ENCODE data around the gene IL32.

The IL32 gene

DNA sequence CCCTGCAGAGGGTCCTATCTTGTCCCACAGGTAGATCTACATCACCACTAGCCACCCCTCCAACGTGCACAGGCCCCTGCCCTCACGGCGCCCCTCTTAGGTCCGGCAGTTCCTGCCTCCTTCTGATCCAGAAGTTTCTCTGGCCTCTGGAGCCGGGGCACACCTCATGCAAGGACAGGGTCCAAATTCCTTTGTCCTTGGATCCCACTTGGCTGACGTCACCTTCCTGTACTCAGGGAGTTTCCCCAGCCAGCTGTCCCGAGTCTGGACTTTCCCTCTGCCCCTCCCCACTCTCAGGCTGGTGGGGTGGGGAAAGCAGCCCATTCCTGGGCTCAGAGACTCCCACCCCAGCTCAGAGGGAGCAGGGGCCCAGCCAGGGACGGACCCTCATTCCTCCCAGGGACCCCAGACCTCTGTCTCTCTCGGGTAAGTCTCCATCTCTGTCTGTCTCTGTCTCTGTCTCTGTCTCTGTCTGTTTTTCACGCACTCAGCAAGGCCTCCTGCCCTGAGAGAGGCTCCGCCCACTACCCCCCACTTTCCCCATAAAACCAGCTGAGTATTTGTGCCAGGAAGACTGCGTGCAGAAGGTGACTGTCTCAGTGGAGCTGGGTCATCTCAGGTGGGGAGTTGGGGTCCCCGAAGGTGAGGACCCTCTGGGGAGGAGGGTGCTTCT is at the start of gene IL32:
Gene IL32 (plus strand): TSS at position 572 of the 673 bp plus-strand sequence. CDS start 172 bp downstream, outside the sequence.
- peak; percentile 88 for DNase-seq

DNA sequence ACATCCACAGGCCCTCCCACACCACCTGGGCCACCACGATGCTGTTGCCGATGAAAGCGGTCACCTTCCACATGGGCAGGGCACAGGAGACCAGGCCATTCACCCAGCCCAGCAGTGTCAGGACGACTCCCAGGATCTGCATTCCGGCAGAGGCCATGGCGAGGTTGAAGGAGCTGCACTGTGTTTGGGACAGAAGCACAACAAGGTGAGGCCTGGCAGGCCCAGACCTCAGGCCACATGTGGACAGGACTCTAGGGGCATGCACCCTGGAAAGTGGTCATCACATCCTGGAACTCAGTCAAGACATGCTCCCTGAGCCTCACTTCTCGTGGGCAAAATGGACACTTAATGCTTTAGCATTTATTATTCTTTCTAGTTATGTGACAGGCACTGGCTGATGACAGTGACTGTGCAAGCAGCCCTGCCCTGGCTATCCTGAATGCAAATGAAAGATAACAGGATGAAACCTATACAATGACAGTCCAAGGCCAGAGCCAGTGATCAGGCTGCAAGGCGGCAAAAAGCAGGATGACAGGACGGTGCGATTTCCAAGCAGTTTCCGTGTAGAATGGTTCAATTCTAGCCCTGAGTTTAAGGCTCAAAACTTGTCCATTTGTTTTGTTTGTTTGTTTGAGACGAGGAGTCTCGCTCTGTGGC is 49.4 kb upstream of the IL32 start:
- no peak for DNase-seq

DNA sequence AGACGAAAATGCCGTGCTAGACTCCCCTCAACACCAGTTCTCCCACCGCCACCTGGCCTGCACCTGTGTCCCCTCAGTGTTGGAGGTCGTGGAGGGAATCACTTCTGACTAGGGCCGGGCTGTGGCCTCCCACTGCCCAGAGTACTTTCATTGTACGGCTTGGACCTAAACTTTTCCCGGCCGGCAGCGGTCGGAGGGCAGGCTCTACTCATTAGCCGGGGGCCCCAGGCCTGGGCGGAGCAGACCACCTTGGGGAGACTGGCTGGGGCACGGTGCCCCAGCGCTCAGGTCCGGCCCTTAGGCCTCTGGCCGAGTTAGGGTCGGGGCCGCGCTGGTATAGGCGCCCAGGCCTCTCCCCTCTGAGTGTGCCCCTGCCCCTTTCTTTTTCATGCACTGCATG is 48.1 kb upstream of the IL32 start:
- no peak for DNase-seq

DNA sequence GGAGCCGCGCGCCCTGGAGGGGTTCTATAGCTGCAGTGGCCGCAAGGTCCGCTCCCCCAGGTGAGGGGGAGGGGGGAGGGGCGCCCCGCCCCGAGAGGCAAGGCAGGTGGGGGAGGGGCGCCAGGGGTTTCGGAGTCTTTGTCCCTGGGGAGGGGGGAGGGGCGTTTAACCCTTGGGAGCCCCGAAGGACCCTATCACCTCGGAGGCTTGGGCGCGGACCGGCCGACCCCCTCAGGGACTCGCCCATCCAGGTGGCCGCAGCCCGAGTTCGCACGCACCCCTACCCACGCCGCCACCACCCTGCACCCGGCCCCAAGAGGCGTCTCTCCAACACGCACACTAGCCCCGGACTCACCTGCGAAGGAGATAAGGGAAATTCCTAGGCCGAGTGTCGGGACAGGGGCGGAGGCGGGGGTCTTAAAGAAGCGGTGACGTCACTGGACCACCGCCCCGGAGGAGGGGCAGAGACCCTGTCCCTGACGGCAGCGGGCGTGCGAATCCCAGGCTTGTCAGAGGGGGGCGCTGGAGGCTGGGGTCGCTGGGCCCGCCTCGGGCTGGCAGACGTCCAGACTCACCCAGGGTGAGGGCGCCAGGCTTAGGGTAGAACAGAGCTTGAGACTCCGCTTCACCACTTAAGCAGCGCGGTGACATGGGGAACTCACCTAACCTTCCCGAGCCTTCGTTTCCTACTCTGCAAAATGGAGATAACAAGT is 47.5 kb upstream of the IL32 start, which contains the start of gene CLDN6:
Gene CLDN6 (minus strand): TSS at position 390 of the 713 bp plus-strand sequence. CDS start 2,162 bp downstream, outside the sequence.
- DNase-seq: no peak

GRCh38 chr16:3019594-3020246 is 45.7 kb upstream of the IL32 start:
- DNase-seq: no peak

DNA sequence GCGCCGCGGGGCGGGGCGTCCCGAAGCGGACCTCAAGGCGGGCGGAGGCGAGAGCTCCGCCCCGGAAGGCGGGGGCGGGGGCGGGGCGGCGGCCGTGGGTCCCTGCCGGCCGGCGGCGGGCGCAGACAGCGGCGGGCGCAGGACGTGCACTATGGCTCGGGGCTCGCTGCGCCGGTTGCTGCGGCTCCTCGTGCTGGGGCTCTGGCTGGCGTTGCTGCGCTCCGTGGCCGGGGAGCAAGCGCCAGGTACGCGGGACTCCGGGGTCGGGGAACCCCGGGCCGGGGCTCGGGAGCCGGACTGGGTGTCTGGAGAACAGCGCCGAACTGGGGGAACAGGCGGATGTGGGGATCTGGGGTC is 45.2 kb upstream of the IL32 start, which contains the start of gene TNFRSF12A:
Gene TNFRSF12A (plus strand): TSS at position 122 of the 357 bp plus-strand sequence. CDS start 30 bp downstream, at position 152.
- DNase-seq: peak; percentile 75

DNA sequence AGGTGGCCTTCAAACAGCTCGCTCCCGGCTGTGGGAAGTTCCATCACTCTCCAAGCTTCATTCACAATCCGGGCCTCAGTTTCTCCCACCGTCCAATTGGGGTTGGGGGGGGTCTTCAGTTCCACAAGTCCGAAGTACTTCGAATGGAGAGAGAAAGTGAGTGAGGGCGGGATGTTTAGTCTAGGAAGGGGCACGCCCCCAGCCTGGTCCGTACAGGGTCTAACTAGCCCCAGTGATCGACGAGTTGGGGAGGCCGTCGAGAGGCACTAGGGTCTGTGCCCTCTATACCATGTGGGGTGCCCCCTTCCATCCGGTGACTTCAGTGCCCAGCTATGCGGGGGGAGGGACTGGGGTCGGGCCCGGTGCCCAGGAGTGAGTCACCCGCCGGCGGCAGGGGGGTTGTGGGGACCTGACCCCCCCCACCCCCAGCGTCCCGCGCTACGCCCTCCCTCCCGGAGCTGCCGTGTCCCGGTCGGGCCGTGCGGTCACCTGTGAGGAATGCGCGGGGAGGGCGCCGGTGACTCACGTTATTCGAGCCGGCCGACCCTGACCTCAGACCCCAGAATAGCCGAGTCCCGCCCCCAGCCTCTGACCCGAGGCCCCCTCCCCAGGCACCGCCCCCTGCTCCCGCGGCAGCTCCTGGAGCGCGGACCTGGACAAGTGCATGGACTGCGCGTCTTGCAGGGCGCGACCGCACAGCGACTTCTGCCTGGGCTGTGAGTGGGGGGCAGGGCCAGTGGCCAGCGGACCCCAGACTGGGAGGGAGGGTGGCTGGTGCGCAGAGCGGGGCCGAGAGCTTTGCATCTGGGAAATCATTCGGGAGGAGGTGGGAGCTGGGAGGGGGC is 44.6 kb upstream of the IL32 start:
- peak; percentile 72 for DNase-seq

DNA sequence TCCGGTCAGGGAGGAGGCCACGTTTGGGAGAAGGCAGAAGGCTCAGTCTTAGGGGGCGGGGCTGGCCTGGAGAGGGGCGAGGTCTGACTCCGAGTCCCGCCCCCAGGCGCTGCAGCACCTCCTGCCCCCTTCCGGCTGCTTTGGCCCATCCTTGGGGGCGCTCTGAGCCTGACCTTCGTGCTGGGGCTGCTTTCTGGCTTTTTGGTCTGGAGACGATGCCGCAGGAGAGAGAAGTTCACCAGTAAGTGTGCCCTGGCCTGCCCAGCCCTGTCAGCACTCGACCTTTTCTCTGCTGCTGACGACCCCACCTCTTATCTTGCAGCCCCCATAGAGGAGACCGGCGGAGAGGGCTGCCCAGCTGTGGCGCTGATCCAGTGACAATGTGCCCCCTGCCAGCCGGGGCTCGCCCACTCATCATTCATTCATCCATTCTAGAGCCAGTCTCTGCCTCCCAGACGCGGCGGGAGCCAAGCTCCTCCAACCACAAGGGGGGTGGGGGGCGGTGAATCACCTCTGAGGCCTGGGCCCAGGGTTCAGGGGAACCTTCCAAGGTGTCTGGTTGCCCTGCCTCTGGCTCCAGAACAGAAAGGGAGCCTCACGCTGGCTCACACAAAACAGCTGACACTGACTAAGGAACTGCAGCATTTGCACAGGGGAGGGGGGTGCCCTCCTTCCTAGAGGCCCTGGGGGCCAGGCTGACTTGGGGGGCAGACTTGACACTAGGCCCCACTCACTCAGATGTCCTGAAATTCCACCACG is 43.8 kb upstream of the IL32 start:
- peak; percentile 68 for DNase-seq

- peak; percentile 67 for DNase-seq
Observed at GRCh38 chr16:3022208-3022683, 43.2 kb upstream of the IL32 start.

DNA sequence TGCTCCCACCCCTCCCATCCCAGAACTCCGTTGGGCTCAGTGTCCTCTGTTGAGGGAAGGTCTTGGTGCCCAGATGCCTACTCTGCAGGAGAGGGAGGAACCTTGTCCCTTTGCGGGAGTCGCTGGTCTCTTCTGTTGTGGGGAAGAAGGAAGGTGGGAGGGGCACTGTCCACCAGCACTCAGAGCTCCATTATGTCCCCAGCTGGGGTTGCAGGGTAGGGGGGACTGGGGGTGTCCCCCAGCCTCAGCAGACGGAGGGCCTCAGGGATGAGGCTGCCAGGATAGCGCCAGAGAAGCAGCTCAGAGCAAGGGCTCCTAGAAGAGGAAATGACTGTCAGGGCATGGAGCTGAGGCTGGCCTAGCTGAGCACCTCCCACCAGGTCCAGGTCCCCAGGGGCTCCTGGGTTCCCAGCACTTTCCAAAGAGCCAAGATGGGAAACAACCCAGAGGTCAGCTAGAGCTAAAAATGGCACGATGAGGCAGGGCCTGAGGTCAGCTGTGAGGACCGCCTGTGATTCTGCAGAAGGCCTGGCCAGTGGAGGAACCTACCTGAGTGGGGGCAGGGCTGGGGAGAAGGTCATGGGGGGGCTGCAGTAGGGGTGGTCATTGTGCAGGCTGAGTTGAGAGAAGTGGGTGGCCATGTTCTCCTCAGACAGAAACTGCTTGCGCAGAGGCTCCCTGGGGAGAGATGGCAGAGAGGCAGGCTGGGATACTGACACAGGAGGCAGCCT is 42.6 kb upstream of the IL32 start:
- DNase-seq: no peak

DNA sequence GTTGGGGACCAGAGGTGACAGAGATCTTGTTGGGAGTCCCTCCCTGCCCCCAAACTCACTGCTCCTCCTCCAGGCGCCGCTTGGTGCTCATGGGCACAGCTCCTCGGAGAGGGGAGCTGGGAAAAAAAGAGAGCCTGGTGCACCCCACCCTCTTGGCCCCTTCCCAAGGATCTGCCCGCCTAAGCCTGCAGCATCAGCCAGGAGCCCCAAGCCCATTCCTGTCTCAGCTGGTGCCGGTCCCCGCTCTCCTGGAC is 42.1 kb upstream of the IL32 start:
- no peak for DNase-seq

DNA sequence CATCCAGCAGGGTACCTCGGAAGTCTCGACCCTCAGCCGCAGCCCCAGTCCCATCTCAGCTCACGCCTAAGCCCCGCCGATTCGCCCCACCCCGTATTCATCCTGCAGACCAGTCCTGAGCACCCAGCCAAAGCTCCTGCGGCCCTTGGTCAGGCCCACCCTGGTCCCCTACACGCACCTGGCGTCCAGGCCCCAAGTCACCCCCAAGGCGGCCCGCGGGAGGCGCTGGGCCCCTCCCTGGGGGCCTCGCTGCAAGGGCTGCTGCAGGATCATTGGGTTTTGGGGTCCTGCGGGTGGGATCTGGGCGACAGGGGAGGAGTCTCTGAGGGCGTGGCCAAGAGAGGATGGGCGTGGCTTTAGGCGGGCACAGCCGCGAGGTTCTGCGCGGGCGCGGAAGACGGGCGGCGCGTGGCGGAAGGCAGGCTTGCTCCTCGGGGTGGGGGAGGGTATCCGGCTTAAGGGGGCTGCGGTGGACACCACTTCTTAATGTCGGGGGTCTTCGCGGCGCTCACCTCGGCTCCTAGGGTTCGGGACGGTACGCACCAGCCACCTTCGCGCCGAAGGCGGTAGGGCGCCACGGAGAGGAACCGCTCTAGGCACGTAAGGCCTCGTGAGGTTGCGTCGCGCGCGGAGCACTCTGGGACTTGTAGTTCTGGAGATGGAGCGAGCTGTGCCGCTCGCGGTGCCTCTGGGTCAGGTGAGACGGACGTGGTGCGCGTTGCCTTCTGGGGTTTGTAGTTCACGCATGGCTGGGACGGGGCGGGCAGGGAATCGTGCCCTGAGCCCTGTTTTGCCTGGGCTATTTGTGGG is 41.6 kb upstream of the IL32 start, which contains the start of the genes HCFC1R1 and THOC6:
Gene HCFC1R1 (minus strand): TSS at position 274 of the 810 bp plus-strand sequence. CDS start 1 bp downstream, at position 273.
Gene THOC6 (plus strand): TSS at position 367 of the 810 bp plus-strand sequence. CDS start 292 bp downstream, at position 659.
- peak; percentile 96 for DNase-seq

DNA sequence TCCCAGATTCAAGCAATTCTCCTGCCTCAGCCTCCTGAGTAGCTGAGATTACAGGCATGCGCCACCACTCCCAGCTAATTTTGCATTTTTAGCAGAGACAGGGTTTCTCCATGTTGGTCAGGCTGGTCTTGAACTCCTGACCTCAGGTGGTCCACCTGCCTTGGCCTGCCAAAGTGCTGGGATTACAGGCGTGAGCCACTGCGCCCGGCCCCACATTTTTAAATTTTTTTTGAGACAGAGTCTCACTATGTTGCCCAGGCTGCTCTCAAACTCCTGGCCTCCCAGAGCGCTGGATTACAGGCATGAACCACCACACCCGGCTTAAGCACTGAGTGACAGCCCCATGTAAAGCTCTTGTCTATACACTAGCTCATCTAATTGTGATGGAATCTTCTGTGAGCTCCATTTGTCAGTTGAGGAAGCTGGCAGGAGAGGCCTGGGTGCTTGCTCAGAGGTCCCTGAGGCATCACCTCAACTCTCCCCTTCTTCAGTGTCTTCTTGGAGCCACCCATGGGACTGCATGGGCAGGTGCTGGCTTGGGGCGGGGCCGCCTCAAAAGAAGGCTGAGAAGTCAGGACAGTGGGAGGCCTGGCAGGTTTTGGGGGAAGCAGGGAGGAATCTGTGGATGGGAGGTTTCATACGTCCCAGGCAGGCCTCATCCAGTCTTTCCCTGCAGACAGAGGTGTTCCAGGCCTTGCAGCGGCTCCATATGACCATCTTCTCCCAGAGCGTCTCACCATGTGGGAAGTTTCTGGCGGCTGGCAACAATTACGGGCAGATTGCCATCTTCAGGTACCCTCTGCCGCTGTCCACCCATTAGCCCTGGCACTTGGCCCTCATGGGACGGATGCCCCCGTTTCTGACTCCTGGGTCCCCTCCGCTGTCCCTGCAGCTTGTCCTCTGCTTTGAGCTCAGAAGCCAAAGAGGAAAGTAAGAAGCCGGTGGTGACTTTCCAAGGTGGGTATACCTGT is 40.1 kb upstream of the IL32 start:
- no peak for DNase-seq

DNA sequence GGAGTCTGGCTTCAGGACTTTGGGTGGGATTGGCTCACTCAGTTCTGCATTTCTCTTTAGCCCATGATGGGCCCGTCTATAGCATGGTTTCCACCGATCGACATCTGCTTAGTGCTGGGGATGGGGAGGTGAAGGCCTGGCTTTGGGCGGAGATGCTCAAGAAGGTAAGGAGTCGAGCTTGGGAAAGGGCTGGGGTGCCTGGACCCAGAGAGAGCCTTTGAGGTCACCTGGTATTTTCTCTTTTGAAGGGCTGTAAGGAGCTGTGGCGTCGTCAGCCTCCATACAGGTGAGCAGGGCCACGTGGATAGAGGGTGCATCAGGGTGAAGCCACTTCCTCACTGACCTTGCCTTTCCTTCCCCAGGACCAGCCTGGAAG is 39.4 kb upstream of the IL32 start:
- DNase-seq: no peak

DNA sequence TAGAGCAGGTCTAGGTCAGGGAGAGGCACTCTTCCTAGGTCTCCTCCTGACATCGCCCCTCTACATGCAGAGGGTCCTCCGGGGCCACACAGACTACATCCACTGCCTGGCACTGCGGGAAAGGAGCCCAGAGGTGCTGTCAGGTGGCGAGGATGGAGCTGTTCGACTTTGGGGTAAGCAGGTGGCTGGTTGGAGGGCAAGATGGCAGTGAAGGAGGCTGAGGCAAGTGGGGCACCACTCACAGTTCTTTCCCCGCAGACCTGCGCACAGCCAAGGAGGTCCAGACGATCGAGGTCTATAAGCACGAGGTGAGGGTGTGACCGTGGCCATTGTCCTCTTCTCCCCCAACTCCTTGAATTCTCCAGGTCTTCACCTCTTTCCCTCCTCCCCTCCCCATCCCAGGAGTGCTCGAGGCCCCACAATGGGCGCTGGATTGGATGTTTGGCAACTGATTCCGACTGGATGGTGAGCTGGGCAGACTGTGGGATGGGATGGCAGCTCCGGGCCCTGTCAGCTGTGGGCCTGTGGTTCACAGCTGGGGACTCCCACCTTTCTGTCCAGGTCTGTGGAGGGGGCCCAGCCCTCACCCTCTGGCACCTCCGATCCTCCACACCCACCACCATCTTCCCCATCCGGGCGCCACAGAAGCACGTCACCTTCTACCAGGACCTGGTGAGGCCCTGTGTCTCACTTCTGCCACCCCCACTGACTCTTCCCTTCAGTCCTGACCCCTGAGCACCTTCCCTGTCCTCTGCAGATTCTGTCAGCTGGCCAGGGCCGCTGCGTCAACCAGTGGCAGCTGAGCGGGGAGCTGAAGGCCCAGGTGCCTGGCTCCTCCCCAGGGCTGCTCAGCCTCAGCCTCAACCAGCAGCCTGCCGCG is 38.6 kb upstream of the IL32 start:
- DNase-seq: no peak

- DNase-seq: no peak
Observed at GRCh38 chr16:3027489-3027795, 38.0 kb upstream of the IL32 start.

DNA sequence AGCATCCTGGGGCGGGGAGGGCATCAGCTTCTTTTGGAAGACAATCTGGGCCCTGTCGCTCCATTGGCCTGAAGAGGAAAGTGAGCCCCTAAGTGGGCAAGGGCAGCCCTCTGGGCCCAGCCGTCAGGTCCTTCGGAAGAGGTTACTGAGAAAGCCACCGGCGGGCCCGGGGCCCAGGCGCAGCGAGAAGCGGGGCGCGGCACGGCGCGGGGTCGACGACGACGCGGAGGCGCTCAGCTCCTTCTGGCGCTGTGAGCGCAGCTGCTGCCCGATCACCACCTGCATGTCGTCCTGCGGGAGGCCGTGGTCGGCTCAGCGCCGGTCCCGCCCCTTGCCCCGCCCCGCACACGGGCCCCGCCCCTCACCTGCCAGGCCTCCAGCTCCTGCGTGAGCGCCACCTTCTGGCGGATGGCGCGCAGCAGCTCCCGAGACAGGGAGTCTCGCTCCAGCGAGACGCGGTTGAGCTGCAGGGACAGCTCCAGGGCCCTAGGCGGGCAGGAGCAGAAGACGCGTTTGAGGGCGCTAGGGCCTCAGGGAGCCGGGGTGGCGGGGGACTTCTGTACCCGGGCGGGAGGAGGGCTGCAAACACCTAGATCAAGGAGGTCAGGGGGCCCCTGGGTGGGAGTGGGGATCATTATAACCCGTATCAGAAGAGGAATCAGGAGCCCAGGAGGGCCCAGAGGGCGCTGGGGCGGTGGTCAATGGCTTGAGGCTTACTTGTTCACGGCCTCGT is 37.3 kb upstream of the IL32 start:
- peak; percentile 88 for DNase-seq

Data from CD4-positive, alpha-beta T cell treated with Interleukin-17A for 1 hour (primary cell).